HUES6 (cell line): Measurements from ENCODE around the gene CKAP5.
A peak's percentile ranks its signal among the peaks of the same experiment; 100 is the strongest.

Experiments used
- H3K27ac ChIP-seq: 2 replicates; pipeline ENCODE4 v1.7.0; 2013; ENCODE audit warnings: low read depth, mild to moderate bottlenecking, low read length, inconsistent platforms
- H3K27me3 ChIP-seq: 2 replicates; pipeline ENCODE4 v1.6.1; 2013; ENCODE audit warnings: low read length; ENCODE audit not compliant: control insufficient read depth, insufficient read depth
- H3K36me3 ChIP-seq: 2 replicates; pipeline ENCODE4 v1.6.1; 2013; ENCODE audit warnings: low read length; ENCODE audit not compliant: control insufficient read depth, insufficient read depth
- H3K4me1 ChIP-seq: 2 replicates; pipeline ENCODE4 v1.6.1; 2013; ENCODE audit warnings: low read length; ENCODE audit not compliant: control insufficient read depth, insufficient read depth
- H3K4me3 ChIP-seq: 2 replicates; pipeline ENCODE4 v1.5.1; 2013; ENCODE audit warnings: low read depth, low read length
- H3K9ac ChIP-seq: one replicate; pipeline ENCODE4 v1.6.1; 2013; ENCODE audit warnings: mild to moderate bottlenecking, low read length
- H3K9me3 ChIP-seq: 2 replicates; pipeline ENCODE4 v1.6.1; 2013; ENCODE audit warnings: low read depth, low read length; ENCODE audit not compliant: control insufficient read depth, insufficient read depth

The CKAP5 gene

DNA sequence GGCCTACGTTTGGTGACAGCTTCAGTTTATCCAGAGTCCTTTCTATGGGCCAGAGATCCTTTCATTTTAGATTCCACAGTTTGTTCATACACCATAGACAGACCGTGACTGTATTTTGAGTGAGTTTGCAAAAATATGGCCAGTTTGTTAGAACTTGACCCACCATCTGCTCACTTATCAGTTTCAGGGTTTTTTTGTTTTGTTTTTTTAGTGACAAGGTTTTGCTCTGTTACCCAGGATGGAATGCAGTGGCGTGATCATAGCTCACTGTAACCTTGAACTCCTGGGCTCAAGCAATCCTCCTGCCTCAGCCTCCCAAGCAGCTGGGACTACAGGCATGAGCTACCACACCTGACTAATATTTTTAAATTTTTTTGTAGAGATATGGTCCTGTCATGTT is 9.1 kb upstream of the CKAP5 start:
- H3K36me3 ChIP-seq: peaks cover 45% of the 10 kb centered on the region

DNA sequence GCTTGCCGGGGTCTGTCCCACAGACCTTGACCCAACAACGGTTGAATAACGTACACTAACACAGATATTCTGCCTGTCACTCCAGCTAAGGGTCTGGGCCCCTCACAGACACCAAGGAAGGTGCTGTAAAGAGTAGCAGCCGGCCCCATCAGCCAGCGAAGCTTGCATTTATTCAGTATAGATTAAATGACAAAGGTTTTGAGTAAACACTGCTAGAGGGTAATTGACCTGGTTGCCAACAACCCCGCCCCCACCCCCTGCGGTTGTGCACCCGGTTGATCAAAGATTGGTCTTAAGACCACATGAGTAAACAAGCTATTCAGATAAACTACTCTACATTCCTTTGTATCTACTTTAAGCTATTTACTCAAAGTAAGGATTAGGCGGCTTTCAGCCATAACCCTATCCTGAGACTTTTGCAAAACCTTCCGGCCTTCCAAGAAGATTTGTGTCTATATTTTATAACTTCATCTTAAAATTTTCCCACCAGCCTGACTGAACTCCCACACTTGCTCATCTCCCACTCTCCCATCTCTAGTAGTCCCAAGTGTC is 4.8 kb upstream of the CKAP5 start:
- Histone ChIP-seq H3K36me3 (peaks cover 6% of the 10 kb centered on the region; the same call in 1 of the 2 replicates), H3K4me3 (peak overlapping the region; percentile 34; the same call in 1 of the 2 replicates), H3K4me1 (peaks cover 19% of the 10 kb centered on the region), H3K27me3 (peaks cover 27% of the 10 kb centered on the region), H3K9ac (no peak overlapping the region), H3K9me3 (no peaks in the 10 kb centered on the region), H3K27ac (no peak overlapping the region)

More for the DNA sequence above, 9.1 kb upstream of the CKAP5 start:
- H3K4me3 ChIP-seq: no peak overlapping the region
- H3K9ac ChIP-seq: no peak overlapping the region
- no peak overlapping the region for H3K27ac ChIP-seq
- no peaks in the 10 kb centered on the region for H3K9me3 ChIP-seq
- peaks cover 4% of the 10 kb centered on the region; the same call in 1 of the 2 replicates for H3K27me3 ChIP-seq
- peaks cover 13% of the 10 kb centered on the region for H3K4me1 ChIP-seq

- no peak overlapping the region for H3K27ac ChIP-seq
- no peak overlapping the region for H3K4me3 ChIP-seq
- H3K27me3 ChIP-seq: peaks cover 27% of the 10 kb centered on the region
- H3K36me3 ChIP-seq: no peaks in the 10 kb centered on the region
- H3K4me1 ChIP-seq: peaks cover 19% of the 10 kb centered on the region
- H3K9ac ChIP-seq: no peak overlapping the region
- no peaks in the 10 kb centered on the region for H3K9me3 ChIP-seq
Measured at GRCh38 chr11:46849631-46850030, 3.6 kb upstream of the CKAP5 start.

GRCh38 chr11:46846510-46846830 is 390 bp upstream of the CKAP5 start:
- Histone ChIP-seq H3K27me3 (peaks cover 27% of the 10 kb centered on the region), H3K27ac (no peak overlapping the region)

DNA sequence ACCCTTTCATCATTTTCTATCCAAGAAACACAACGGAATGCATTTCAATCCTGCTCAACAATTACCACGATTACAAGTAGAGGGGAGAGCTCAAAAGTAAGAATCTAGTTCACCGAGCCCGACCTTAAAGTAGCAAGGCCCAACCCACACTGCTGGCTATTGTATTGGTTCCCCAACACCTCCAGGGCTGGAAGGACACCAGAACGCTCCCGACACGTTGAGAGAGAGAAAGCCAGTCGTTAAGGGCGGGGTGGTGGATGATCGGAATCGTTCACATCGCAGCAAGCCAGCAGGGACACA is 690 bp downstream of the CKAP5 start:
- H3K27me3 ChIP-seq: peaks cover 26% of the 10 kb centered on the region
- H3K27ac ChIP-seq: no peak overlapping the region
- H3K9me3 ChIP-seq: no peaks in the 10 kb centered on the region
- peaks cover 19% of the 10 kb centered on the region for H3K4me1 ChIP-seq
- peak overlapping the region; percentile 96 for H3K4me3 ChIP-seq
- H3K9ac ChIP-seq: peak overlapping the region; percentile 93
- H3K36me3 ChIP-seq: 0 out of 2 replicates have a peak, but pooled peaks cover 8% of the 10 kb centered on the region

More at GRCh38 chr11:46846510-46846830, 390 bp upstream of the CKAP5 start:
- peak overlapping the region; percentile 23 for H3K9ac ChIP-seq
- no peaks in the 10 kb centered on the region for H3K9me3 ChIP-seq
- H3K4me3 ChIP-seq: peak overlapping the region; percentile 96
- peaks cover 28% of the 10 kb centered on the region for H3K4me1 ChIP-seq
- H3K36me3 ChIP-seq: 0 out of 2 replicates have a peak, but pooled peaks cover 4% of the 10 kb centered on the region

DNA sequence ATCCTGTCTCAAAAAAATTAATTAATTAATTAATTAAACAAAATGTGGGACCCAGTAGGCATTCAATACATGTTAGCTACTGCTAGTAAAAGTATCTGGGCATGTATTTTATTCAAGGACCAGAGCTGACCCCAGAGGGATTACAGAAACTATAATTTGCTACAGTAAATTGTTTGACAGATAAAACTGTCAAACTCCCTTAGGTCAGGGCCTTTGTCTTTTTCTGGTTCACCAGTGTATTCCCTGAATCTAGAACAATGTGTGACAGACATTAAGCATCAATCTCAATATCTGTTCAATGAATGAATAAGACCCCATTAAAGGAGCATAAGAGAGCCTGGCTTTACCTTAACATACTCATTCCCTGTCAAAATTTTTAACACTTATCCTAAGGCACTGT is 6.0 kb downstream of the CKAP5 start:
- peaks cover 24% of the 10 kb centered on the region for H3K4me1 ChIP-seq
- no peaks in the 10 kb centered on the region for H3K9me3 ChIP-seq
- no peak overlapping the region for H3K9ac ChIP-seq
- no peak overlapping the region for H3K27ac ChIP-seq
- H3K36me3 ChIP-seq: peaks cover 8% of the 10 kb centered on the region; the same call in 1 of the 2 replicates
- H3K27me3 ChIP-seq: no peaks in the 10 kb centered on the region
- no peak overlapping the region for H3K4me3 ChIP-seq

- peaks cover 24% of the 10 kb centered on the region for H3K4me1 ChIP-seq
- no peaks in the 10 kb centered on the region for H3K9me3 ChIP-seq
- no peak overlapping the region for H3K27ac ChIP-seq
- H3K9ac ChIP-seq: no peak overlapping the region
- no peak overlapping the region for H3K4me3 ChIP-seq
- H3K36me3 ChIP-seq: peaks cover 8% of the 10 kb centered on the region; the same call in 1 of the 2 replicates
- no peaks in the 10 kb centered on the region for H3K27me3 ChIP-seq
Measured at GRCh38 chr11:46838501-46838900, 7.6 kb downstream of the CKAP5 start.

DNA sequence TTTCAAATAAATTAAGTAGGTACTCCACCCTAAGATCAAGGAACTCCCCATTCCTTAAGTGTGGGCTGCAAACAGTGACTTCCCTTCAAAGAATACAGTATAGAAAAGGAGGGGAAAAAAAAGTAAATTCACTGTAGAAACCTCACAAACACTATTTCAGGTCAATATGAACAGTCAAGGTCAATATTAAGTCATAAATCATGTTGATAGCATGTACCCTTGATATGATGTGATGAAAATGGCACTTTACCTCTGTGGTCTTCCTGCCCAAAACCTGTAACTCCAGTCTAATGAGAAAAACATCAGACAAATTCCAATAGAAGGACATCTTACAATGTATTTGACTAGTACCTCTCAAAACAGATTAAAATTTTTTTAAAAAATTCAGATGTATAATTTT is 8.2 kb downstream of the CKAP5 start:
- H3K36me3 ChIP-seq: peaks cover 8% of the 10 kb centered on the region; the same call in 1 of the 2 replicates
- no peak overlapping the region for H3K9ac ChIP-seq
- H3K27me3 ChIP-seq: no peaks in the 10 kb centered on the region
- no peaks in the 10 kb centered on the region for H3K9me3 ChIP-seq
- H3K27ac ChIP-seq: no peak overlapping the region
- H3K4me1 ChIP-seq: peaks cover 18% of the 10 kb centered on the region
- H3K4me3 ChIP-seq: no peak overlapping the region

DNA sequence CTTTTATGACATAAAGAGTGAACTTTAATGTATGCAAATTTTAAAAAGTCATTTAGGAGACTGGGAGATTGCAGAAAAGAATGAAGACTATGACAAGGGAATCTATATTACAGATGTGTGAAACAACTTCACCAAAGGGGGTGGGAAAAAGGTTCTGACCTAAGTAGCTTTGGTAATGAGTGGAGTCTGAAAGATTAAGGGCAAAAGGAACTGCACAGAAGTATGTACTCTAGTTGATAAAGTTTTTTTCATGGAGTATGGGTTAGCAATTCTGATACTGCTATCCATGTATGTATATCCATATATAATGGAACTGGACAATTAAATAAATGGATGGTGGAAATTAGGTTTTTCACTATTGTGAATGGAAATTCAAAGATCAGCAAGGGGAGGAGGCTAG is 9.2 kb downstream of the CKAP5 start:
- H3K27ac ChIP-seq: no peak overlapping the region
- H3K4me1 ChIP-seq: peaks cover 13% of the 10 kb centered on the region; the same call in 1 of the 2 replicates
- H3K27me3 ChIP-seq: no peaks in the 10 kb centered on the region
- no peak overlapping the region for H3K4me3 ChIP-seq
- H3K9me3 ChIP-seq: no peaks in the 10 kb centered on the region
- no peak overlapping the region for H3K9ac ChIP-seq
- H3K36me3 ChIP-seq: peaks cover 5% of the 10 kb centered on the region; the same call in 1 of the 2 replicates

- H3K4me1 ChIP-seq: peaks cover 13% of the 10 kb centered on the region; the same call in 1 of the 2 replicates
- peaks cover 4% of the 10 kb centered on the region; the same call in 1 of the 2 replicates for H3K36me3 ChIP-seq
Measured at GRCh38 chr11:46836431-46836830, 9.6 kb downstream of the CKAP5 start.

DNA sequence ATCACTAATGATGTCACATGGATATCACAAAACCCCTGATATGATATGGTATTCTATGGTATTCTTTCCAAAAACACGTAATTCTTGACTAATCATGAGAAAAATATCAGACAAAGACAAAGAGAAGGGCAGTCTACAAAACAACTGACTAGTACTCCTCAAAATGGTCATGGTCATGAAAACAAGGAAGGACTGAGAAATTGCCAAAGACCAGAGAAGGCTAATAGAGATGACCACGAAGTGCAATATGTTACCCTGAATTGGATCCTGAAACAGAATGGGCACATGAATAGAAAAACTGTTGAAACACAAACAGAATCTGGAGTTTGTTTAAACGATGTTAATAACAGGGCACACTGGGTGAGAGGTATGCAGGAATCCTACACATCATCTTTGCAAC is 10.2 kb downstream of the CKAP5 start:
- Histone ChIP-seq H3K9ac (no peak overlapping the region), H3K4me1 (peaks cover 13% of the 10 kb centered on the region; the same call in 1 of the 2 replicates), H3K36me3 (no peaks in the 10 kb centered on the region; the same call in 1 of the 2 replicates), H3K4me3 (no peak overlapping the region), H3K27me3 (no peaks in the 10 kb centered on the region), H3K27ac (no peak overlapping the region), H3K9me3 (no peaks in the 10 kb centered on the region)

More at GRCh38 chr11:46836431-46836830, 9.6 kb downstream of the CKAP5 start:
- H3K27me3 ChIP-seq: no peaks in the 10 kb centered on the region
- no peaks in the 10 kb centered on the region for H3K9me3 ChIP-seq
- no peak overlapping the region for H3K4me3 ChIP-seq
- no peak overlapping the region for H3K27ac ChIP-seq
- no peak overlapping the region for H3K9ac ChIP-seq
